Smooth muscle cell of the coronary artery (primary cell): ENCODE measurements around the gene SYF2. TPM values are rescaled to one million over a fixed set of nuclear protein-coding genes. Genes with fewer than 3 reads are reported as not detected.

Experiments used
- total RNA-seq: library from RNA; depleted of rRNA; stranded (reverse); fragments of >200 nt; gene quantifications from 2 replicates; pipeline ENCODE4 v1.2.3, GENCODE V29; 2014; ENCODE audit warnings: low replicate concordance

Gene SYF2
- total RNA-seq = 19.2 and 25.7 TPM in 2 replicates

DNA sequence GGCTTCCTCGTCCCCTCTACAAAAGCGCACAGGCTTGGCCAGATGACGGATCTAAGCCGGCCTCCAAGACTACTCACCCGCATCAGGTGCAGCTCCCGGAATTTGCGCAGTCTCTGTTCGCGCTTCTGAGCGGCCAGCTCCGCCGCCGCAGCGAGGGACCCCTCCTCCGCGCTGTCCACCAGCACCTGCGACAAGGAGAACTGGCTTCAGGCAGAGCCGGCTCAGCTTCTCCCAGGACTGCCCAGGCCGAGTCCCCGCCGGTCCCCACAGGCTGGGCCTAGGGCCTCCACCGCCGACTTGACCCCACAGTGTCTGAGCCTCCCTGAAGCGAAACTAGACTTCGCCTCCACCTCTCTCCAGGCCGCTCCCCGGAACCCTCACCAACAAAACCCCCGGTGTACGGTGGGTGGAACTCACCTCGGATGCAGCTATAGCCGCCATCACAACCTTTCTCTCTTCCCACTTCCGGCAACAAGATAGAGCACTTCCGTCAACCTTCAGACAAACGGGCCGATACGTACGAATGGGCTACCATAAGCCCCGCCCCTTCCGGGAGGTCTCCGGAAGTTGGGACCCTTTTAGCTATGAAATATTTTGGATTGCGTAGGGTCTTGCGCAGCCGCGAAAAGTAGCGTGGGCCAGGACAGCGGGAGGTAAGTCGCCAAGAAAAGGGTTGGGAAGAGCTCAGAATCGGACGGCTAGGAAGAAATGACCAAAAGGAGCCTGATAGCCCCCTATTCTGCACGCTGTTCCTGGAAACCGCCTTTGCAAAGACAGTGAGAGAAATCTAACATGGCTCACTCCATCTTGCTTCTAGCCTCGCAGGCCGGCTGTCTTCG is at the start of gene SYF2:
Gene SYF2 (minus strand): TSS at position 476 of the 839 bp plus-strand sequence. CDS start 35 bp downstream, at position 441.

GRCh38 chr1:25272238-25272637 is 39.9 kb upstream of the SYF2 start, which contains the start of gene RHD:
Gene RHD, plus strand, starts transcription at chr1:25272509. Its CDS starts 39 bp downstream, at chr1:25272548.

GRCh38 chr1:25247024-25247828 is 14.9 kb upstream of the SYF2 start, which contains the start of gene RSRP1:
Gene RSRP1, minus strand, starts transcription at chr1:25247454. Its CDS starts 491 bp downstream, at chr1:25246963.

Other genes with a start within 250 kb of the SYF2 start
- gene RSRP1, start 15.0 kb upstream of the SYF2 start, total RNA-seq = 112 and 222 TPM in 2 replicates
- gene RHD, start 40.0 kb upstream of the SYF2 start, total RNA-seq = not detected in 2 replicates
- 63.2 and 176 TPM in 2 replicates for gene TMEM50A, start 105.8 kb upstream of the SYF2 start, total RNA-seq
- gene RHCE, start 188.3 kb upstream of the SYF2 start, total RNA-seq = 0.94 and 1.1 TPM in 2 replicates
- gene MACO1, start 198.4 kb upstream of the SYF2 start, total RNA-seq = 6.7 and 18.2 TPM in 2 replicates